Measurements from ENCODE around the gene NRG4.

DNA sequence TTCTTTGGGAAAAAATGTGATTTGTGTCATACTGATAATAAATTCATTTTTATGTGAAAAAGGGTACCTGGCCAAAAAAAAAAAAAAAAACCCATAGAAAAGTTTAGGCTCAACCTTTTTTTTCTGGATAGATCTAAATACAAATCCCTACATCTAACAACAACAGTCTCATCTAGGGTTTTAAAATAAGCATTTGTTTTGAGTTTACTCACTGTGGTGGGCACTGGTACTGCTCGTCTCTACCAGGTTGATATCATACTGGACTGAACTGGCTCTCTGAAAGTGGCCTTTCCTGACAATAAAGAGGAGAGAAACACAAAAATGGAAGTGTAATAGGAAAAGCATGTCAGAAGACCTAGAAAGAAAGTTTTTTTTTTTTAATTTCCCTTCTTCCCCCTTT is 56.5 kb downstream of the NRG4 start:
- TF ChIP-seq, protein P1, sequence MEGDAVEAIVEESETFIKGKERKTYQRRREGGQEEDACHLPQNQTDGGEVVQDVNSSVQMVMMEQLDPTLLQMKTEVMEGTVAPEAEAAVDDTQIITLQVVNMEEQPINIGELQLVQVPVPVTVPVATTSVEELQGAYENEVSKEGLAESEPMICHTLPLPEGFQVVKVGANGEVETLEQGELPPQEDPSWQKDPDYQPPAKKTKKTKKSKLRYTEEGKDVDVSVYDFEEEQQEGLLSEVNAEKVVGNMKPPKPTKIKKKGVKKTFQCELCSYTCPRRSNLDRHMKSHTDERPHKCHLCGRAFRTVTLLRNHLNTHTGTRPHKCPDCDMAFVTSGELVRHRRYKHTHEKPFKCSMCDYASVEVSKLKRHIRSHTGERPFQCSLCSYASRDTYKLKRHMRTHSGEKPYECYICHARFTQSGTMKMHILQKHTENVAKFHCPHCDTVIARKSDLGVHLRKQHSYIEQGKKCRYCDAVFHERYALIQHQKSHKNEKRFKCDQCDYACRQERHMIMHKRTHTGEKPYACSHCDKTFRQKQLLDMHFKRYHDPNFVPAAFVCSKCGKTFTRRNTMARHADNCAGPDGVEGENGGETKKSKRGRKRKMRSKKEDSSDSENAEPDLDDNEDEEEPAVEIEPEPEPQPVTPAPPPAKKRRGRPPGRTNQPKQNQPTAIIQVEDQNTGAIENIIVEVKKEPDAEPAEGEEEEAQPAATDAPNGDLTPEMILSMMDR (conservative IDR thresholded peaks at IDR 0.05; ENCODE audit: low read length), result peak; percentile 21; the same call in 1 of the 2 replicates
- no peak for TF ChIP-seq EZH2phosphoT487 (IDR thresholded peaks at IDR 0.05; ENCODE audit: borderline replicate concordance)
